ENCODE data around the gene CAP1.

GRCh38 chr1:40029608-40030007 lies 10.9 kb upstream of the CAP1 start:
- TF ChIP-seq, protein P1, sequence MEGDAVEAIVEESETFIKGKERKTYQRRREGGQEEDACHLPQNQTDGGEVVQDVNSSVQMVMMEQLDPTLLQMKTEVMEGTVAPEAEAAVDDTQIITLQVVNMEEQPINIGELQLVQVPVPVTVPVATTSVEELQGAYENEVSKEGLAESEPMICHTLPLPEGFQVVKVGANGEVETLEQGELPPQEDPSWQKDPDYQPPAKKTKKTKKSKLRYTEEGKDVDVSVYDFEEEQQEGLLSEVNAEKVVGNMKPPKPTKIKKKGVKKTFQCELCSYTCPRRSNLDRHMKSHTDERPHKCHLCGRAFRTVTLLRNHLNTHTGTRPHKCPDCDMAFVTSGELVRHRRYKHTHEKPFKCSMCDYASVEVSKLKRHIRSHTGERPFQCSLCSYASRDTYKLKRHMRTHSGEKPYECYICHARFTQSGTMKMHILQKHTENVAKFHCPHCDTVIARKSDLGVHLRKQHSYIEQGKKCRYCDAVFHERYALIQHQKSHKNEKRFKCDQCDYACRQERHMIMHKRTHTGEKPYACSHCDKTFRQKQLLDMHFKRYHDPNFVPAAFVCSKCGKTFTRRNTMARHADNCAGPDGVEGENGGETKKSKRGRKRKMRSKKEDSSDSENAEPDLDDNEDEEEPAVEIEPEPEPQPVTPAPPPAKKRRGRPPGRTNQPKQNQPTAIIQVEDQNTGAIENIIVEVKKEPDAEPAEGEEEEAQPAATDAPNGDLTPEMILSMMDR (IDR thresholded peaks at IDR 0.05): no peak
- no peak for TF ChIP-seq POLR2A (IDR thresholded peaks at IDR 0.05)
- no peak for TF ChIP-seq EP300 (IDR thresholded peaks at IDR 0.05)
- no peak for TF ChIP-seq POLR2AphosphoS5 (IDR thresholded peaks at IDR 0.05)

Data from upper lobe of left lung (tissue), 4 donors.